Measurements from ENCODE around the gene SUOX.
"Not testable (repeated sequence)": the region's sequence is repeated elsewhere in the genome, so short reads cannot be mapped to it uniquely, and the experiment has no call there.

SUOX gene

DNA sequence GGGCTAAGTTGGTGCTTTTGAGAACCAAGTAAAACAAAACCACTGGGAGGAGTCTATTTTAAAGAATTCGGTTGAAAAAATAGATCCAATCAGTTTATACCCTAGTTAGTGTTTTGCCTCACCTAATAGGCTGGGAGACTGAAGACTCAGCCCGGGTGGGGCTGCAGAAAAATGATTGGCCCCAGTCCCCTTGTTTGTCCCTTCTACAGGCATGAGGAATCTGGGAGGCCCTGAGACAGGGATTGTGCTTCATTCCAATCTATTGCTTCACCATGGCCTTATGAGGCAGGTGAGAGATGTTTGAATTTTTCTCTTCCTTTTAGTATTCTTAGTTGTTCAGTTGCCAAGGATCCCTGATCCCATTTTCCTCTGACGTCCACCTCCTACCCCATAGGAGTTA, 25.0 kb upstream of the SUOX start:
- Histone ChIP-seq H3K27me3 (ENCODE audit: control insufficient read depth, insufficient read depth, low read length) (no peaks in the 10 kb centered on the region), H3K9me3 (replicated peaks; ENCODE audit: low read length) (no peaks in the 10 kb centered on the region), H3K9ac (ENCODE audit: low read depth, low read length) (peak overlapping the region; percentile 85), H3K4me2 (ENCODE audit: low read length) (peak overlapping the region; percentile 84), H3K4me1 (ENCODE audit: control insufficient read depth, insufficient read depth, low read length) (peaks cover 40% of the 10 kb centered on the region), H3K36me3 (ENCODE audit: insufficient read depth, low read length) (peaks cover 7% of the 10 kb centered on the region), H3K4me3 (ENCODE audit: low read length) (peak overlapping the region; percentile 76)

DNA sequence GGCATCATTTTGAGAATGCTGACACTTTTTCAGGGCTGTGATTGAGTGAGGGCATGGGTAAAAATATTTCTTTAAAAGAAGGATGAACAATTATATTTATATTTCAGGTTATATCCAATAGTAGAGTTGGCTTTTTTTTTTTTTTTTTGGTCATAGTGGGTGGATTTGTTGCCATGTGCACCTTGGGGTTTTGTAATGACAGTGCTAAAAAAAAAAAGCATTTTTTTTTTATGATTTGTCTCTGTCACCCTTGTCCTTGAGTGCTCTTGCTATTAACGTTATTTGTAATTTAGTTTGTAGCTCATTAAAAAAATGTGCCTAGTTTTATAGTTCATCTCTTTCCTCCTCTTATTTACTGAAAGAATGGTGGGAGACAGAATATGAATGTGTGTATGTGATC, 24.6 kb upstream of the SUOX start:
- H3K9ac ChIP-seq (ENCODE audit: low read depth, low read length): peak overlapping the region; percentile 85
- H3K27me3 ChIP-seq (ENCODE audit: control insufficient read depth, insufficient read depth, low read length): no peaks in the 10 kb centered on the region
- peak overlapping the region; percentile 76 for H3K4me3 ChIP-seq (ENCODE audit: low read length)
- H3K36me3 ChIP-seq (ENCODE audit: insufficient read depth, low read length): peaks cover 7% of the 10 kb centered on the region
- peak overlapping the region; percentile 84 for H3K4me2 ChIP-seq (ENCODE audit: low read length)
- H3K4me1 ChIP-seq (ENCODE audit: control insufficient read depth, insufficient read depth, low read length): peaks cover 37% of the 10 kb centered on the region
- H3K9me3 ChIP-seq (replicated peaks; ENCODE audit: low read length): no peaks in the 10 kb centered on the region

DNA sequence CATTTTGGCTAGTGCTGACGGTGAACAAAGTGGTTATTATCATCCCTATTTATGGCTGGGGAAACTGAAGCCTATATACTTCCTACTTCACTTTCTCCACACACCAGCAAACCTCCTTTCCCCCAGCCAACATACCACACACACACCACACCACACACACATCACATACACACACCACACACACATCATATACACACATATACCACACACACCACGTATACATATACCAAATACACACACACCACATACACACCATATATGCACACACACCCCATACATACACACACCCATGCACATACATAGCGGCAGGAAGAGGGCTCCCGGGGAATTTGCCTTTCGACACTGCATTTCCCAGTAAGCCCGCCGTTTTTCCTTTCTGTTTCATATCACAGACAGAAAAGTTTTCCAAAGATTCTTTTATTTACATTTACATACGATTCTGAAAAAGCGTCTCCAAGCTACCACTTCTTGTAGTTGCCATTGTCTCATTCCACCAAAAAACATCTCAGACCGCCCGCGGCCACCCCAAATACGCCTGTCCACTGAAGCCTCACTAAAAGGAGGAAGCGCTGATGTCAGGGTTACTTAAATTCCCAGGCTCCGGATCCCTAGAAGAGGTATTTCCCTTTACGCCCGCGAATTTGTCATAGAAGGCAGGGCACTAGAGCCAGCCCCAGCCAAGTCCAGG, 24.0 kb upstream of the SUOX start:
- H3K4me2 ChIP-seq (ENCODE audit: low read length): peak overlapping the region; percentile 84
- no peaks in the 10 kb centered on the region for H3K27me3 ChIP-seq (ENCODE audit: control insufficient read depth, insufficient read depth, low read length)
- H3K9me3 ChIP-seq (replicated peaks; ENCODE audit: low read length): no peaks in the 10 kb centered on the region
- H3K4me1 ChIP-seq (ENCODE audit: control insufficient read depth, insufficient read depth, low read length): peaks cover 33% of the 10 kb centered on the region
- peaks cover 7% of the 10 kb centered on the region for H3K36me3 ChIP-seq (ENCODE audit: insufficient read depth, low read length)
- H3K9ac ChIP-seq (ENCODE audit: low read depth, low read length): peak overlapping the region; percentile 85
- peak overlapping the region; percentile 76 for H3K4me3 ChIP-seq (ENCODE audit: low read length)

DNA sequence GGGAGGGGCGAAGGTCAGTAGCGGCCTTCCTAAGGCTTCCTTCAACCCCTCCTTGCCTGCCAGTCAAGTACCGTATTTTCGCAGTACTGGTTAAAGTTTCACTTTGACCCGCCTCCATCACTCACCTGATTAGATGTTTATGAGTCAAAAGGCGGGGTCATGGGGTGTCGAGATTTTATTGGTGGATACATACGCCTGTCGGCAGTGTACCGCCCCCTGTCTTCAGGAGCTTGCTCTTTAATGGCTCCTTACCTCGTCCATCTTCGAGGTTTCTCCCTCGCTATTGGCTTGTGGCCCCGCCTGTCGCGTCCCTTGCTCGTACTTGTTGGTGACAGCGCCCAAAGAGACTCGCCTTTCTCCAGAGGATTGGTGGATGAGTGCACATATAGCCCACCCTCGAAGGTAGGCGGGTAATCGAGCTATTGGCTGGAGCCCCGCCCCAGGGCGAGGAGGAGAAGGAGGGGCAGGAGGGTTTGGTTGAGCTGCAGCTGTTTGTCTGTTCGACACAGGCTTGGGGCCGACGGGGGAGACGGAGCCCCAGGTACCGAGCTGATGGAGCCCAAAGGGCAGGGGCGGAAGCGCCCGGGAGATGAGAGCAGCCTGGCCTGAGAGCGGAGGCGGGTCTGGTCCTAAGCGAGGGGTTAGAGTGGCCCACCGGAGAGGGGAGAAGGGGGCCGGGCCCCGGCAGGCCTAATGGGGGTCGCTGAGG, 23.3 kb upstream of the SUOX start, which contains the start of gene RAB5B:
Gene RAB5B (plus strand): TSS at position 480 of the 709 bp plus-strand sequence. CDS start 12,883 bp downstream, outside the sequence.
- Histone ChIP-seq H3K9me3 (replicated peaks; ENCODE audit: low read length) (no peaks in the 10 kb centered on the region), H3K4me1 (ENCODE audit: control insufficient read depth, insufficient read depth, low read length) (peaks cover 33% of the 10 kb centered on the region), H3K4me2 (ENCODE audit: low read length) (peak within 1 kb of the TSS; percentile 90), H3K4me3 (ENCODE audit: low read length) (peak within 1 kb of the TSS; percentile 94), H3K36me3 (ENCODE audit: insufficient read depth, low read length) (peaks cover 7% of the 10 kb centered on the region), H3K9ac (ENCODE audit: low read depth, low read length) (peak within 1 kb of the TSS; percentile 99), H3K27me3 (ENCODE audit: control insufficient read depth, insufficient read depth, low read length) (no peaks in the 10 kb centered on the region)

DNA sequence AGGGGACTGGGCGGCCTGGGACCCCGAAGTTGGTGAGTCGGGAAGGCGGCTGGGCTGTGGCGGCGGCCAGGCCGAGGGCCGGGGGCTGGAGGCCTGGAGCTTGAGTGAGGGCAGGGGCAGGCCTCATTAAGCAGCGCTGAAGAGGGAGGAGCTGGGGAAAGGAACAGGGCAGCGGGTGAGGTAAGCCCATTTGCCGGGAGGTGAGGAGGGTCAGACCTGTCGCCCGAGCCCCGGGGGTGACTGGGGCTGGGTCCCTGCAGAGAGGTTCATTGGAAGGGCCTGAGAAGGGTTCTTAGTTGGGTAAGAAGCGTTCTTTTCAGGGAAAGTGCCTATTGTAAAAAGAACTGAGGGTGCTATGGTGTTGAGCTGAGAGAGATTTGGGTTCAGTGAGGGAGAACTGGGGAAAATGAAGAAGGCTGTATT, 22.8 kb upstream of the SUOX start:
- Histone ChIP-seq H3K4me1 (ENCODE audit: control insufficient read depth, insufficient read depth, low read length) (peaks cover 33% of the 10 kb centered on the region), H3K4me3 (ENCODE audit: low read length) (peak overlapping the region; percentile 94), H3K9ac (ENCODE audit: low read depth, low read length) (peak overlapping the region; percentile 99), H3K4me2 (ENCODE audit: low read length) (peak overlapping the region; percentile 90), H3K36me3 (ENCODE audit: insufficient read depth, low read length) (peaks cover 7% of the 10 kb centered on the region), H3K9me3 (replicated peaks; ENCODE audit: low read length) (no peaks in the 10 kb centered on the region), H3K27me3 (ENCODE audit: control insufficient read depth, insufficient read depth, low read length) (no peaks in the 10 kb centered on the region)

DNA sequence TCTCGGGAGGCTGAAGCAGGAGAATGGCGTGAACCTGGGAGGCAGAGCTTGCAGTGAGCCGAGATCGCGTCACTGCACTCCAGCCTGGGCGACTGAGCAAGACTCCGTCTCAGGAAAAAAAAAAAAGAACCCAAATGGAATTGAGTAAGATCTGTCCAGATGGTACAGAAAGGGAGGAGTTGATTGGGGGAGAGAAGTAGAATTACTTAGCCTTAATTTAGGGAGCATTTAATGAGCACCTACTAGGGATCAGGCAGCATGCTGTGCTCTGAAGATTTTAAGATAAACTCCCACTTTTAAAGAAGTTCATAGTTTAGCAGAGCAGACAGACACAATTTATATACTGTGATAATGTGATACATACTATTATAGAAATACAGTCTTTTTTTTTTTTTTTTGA, 18.7 kb upstream of the SUOX start:
- H3K9ac ChIP-seq (ENCODE audit: low read depth, low read length): no peak overlapping the region
- H3K4me2 ChIP-seq (ENCODE audit: low read length): no peak overlapping the region
- H3K4me1 ChIP-seq (ENCODE audit: control insufficient read depth, insufficient read depth, low read length): peaks cover 12% of the 10 kb centered on the region
- H3K4me3 ChIP-seq (ENCODE audit: low read length): no peak overlapping the region
- H3K27me3 ChIP-seq (ENCODE audit: control insufficient read depth, insufficient read depth, low read length): no peaks in the 10 kb centered on the region
- peaks cover 9% of the 10 kb centered on the region for H3K36me3 ChIP-seq (ENCODE audit: insufficient read depth, low read length)
- H3K9me3 ChIP-seq (replicated peaks; ENCODE audit: low read length): no peaks in the 10 kb centered on the region

DNA sequence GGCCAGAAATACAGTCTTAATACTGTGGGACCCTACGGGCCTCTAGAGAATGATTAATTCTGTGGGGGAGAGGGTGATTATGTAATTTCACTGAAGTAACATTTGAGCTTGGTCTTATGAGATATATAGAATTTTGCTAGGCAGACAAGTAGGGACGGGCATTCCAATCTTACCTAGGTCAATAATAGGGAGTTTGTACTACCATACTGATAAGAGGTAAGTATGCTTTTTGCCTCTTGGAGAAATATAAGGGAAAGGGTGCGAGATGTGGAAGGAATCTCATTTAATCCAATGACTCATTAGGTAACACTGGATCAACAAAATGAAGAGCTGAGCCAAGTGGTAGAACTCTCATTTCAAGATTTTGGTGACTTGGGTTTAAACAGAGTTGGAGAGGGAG, 18.0 kb upstream of the SUOX start:
- Histone ChIP-seq H3K4me1 (ENCODE audit: control insufficient read depth, insufficient read depth, low read length) (peaks cover 12% of the 10 kb centered on the region), H3K36me3 (ENCODE audit: insufficient read depth, low read length) (peaks cover 9% of the 10 kb centered on the region), H3K27me3 (ENCODE audit: control insufficient read depth, insufficient read depth, low read length) (no peaks in the 10 kb centered on the region), H3K4me2 (ENCODE audit: low read length) (no peak overlapping the region), H3K9me3 (replicated peaks; ENCODE audit: low read length) (no peaks in the 10 kb centered on the region), H3K9ac (ENCODE audit: low read depth, low read length) (no peak overlapping the region), H3K4me3 (ENCODE audit: low read length) (no peak overlapping the region)

DNA sequence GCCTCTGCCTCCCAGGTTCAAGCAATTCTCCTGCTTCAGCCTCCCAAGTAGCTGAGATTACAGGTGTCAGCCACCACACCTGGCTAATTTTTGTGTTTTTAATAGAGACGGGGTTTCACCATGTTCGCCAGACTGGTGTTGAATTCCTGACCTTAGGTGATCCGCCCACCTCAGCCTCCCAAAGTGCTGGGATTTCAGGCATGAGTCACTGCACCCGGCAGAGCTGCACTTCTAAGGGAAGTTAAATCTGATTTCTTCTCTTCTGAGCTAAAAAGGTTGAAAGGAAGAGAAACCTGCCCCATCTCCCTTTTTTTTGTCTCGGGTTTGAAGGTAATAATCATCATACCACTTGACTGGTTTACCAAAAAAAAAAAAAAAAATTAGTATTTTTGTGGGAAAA, 15.2 kb upstream of the SUOX start:
- not testable (repeated sequence) for H3K9me3 ChIP-seq (replicated peaks; ENCODE audit: low read length); H3K9ac ChIP-seq (ENCODE audit: low read depth, low read length); H3K4me3 ChIP-seq (ENCODE audit: low read length); H3K4me2 ChIP-seq (ENCODE audit: low read length); H3K4me1 ChIP-seq (ENCODE audit: control insufficient read depth, insufficient read depth, low read length); H3K27me3 ChIP-seq (ENCODE audit: control insufficient read depth, insufficient read depth, low read length)
- H3K36me3 ChIP-seq (ENCODE audit: insufficient read depth, low read length): peaks cover 25% of the 10 kb centered on the region

DNA sequence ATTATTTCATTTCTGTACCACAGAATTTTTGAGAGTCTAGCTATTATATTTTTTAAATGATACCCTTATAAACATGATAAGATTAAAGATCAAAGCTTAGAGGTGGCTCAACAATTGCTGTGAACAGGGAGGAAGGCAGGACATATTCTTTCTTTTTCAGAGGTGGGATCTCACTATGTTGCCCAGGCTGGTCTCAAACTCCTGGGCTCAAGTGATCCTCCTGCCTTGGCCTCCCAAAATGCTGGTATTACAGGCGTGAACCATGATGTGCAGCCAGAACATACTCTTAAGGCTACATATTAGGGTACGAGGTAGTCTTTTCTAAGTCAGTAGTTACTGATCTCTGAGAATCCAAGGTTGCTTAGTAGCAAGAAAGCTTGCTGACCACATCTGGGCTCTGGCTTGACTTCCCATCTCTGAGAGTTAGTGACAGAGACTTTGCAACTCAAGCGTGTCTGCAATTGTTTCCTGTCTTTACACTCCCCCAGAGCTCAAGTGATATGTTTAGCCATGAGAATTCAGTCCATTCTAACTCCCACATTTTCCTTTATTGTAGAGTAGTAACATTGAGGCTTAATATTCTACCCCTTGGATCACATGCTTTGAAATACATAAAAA, 14.6 kb upstream of the SUOX start:
- no peaks in the 10 kb centered on the region for H3K9me3 ChIP-seq (replicated peaks; ENCODE audit: low read length)
- H3K4me2 ChIP-seq (ENCODE audit: low read length): no peak overlapping the region
- no peaks in the 10 kb centered on the region for H3K27me3 ChIP-seq (ENCODE audit: control insufficient read depth, insufficient read depth, low read length)
- peaks cover 25% of the 10 kb centered on the region for H3K36me3 ChIP-seq (ENCODE audit: insufficient read depth, low read length)
- H3K4me3 ChIP-seq (ENCODE audit: low read length): no peak overlapping the region
- no peaks in the 10 kb centered on the region for H3K4me1 ChIP-seq (ENCODE audit: control insufficient read depth, insufficient read depth, low read length)
- H3K9ac ChIP-seq (ENCODE audit: low read depth, low read length): no peak overlapping the region

DNA sequence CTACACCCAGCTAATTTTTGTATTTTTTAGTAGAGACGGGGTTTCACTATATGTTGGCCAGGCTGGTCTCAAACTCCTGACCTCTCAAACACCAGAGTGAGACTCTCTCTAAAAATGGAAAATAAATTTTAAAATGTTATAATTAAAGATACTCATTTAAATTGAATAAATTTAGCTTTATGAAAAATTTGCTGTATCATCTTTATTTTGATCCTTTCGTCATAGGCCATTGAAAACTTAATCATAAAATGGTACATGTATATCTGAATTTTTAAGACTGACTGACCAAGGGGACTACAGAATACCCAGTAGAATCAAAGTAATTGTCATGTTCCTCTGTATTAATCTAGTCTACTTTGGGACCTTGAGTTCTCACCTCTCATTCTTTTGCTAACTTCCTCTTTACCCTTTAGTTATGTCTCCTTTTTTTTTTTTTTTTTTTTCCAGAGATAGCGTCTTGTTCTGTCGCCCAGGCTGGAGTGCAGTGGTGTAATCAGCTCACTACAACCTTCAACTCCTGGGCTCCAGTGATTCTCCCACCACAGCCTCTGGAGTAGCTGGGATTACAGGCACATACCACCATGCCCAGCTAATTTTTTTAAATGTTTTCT, 13.7 kb upstream of the SUOX start:
- H3K27me3 ChIP-seq (ENCODE audit: control insufficient read depth, insufficient read depth, low read length): no peaks in the 10 kb centered on the region
- H3K4me2 ChIP-seq (ENCODE audit: low read length): no peak overlapping the region
- H3K4me1 ChIP-seq (ENCODE audit: control insufficient read depth, insufficient read depth, low read length): no peaks in the 10 kb centered on the region
- H3K4me3 ChIP-seq (ENCODE audit: low read length): no peak overlapping the region
- H3K36me3 ChIP-seq (ENCODE audit: insufficient read depth, low read length): peaks cover 28% of the 10 kb centered on the region
- H3K9me3 ChIP-seq (replicated peaks; ENCODE audit: low read length): no peaks in the 10 kb centered on the region
- H3K9ac ChIP-seq (ENCODE audit: low read depth, low read length): no peak overlapping the region

DNA sequence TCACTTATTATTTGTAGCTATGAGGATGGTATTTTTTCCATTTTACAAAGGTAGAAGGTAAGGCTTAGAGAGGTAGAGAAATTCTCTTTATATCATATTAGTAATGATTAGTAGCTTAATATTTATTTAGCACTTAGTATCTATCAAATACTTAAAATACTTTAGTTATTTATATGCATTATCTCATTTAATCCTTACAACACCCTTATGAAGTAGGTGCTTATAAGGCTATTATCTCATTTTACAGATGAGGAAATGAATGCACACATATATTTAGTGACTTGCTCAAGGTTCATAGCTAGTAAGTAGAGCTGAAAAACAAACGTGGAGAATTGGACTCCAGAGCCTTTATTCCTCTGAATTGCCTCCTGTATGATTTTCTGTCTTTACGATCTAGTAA, 12.2 kb upstream of the SUOX start:
- Histone ChIP-seq H3K4me1 (ENCODE audit: control insufficient read depth, insufficient read depth, low read length) (no peaks in the 10 kb centered on the region), H3K36me3 (ENCODE audit: insufficient read depth, low read length) (peaks cover 39% of the 10 kb centered on the region), H3K27me3 (ENCODE audit: control insufficient read depth, insufficient read depth, low read length) (no peaks in the 10 kb centered on the region), H3K9ac (ENCODE audit: low read depth, low read length) (no peak overlapping the region), H3K4me2 (ENCODE audit: low read length) (no peak overlapping the region), H3K4me3 (ENCODE audit: low read length) (no peak overlapping the region), H3K9me3 (replicated peaks; ENCODE audit: low read length) (no peaks in the 10 kb centered on the region)
